MM.1S (cell line): Measurements from ENCODE around the gene ANO2.

Experiments used
- EZH2 ChIP-seq: fragments of 300-600 bp; sonication (generic); optimal IDR thresholded peaks from 2 replicates; pipeline ENCODE3; 2017; ENCODE audit warnings: low read depth, mild to moderate bottlenecking, antibody characterized with exemption, low read length, mixed read lengths
- EZH2phosphoT487 ChIP-seq: fragments of 300-600 bp; sonication (generic); IDR thresholded peaks from 2 replicates; pipeline ENCODE4 v1.6.1; 2018; ENCODE audit warnings: antibody characterized with exemption, low read length
- TF ChIP-seq, protein P1 (sequence below): fragments of 300-600 bp; sonication (generic); IDR thresholded peaks from 2 replicates; pipeline ENCODE4 v1.5.1; 2016; ENCODE audit warnings: antibody characterized with exemption, low read length, mixed read lengths

DNA sequence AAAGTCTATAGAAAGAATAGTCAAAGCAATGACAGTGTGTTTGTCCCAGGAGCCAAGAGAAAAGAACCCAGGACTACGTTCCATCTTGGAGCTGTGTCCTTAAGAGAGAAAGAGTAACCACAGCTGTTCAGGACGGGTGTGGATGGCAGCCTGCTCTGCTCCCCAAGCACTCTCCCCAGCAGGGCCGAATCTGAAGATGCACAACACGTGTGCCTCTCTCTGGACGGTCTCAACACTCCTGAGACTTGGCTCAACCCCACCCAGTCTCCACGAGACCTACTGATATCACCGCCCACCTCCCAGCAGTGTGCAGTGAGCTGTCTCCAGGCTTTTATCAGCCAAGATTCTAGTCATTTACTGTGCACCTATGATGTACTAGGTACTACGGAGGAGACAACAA is 27.3 kb upstream of the ANO2 start:
- TF ChIP-seq EZH2 (no peak), EZH2phosphoT487 (no peak)
- TF ChIP-seq, protein P1, sequence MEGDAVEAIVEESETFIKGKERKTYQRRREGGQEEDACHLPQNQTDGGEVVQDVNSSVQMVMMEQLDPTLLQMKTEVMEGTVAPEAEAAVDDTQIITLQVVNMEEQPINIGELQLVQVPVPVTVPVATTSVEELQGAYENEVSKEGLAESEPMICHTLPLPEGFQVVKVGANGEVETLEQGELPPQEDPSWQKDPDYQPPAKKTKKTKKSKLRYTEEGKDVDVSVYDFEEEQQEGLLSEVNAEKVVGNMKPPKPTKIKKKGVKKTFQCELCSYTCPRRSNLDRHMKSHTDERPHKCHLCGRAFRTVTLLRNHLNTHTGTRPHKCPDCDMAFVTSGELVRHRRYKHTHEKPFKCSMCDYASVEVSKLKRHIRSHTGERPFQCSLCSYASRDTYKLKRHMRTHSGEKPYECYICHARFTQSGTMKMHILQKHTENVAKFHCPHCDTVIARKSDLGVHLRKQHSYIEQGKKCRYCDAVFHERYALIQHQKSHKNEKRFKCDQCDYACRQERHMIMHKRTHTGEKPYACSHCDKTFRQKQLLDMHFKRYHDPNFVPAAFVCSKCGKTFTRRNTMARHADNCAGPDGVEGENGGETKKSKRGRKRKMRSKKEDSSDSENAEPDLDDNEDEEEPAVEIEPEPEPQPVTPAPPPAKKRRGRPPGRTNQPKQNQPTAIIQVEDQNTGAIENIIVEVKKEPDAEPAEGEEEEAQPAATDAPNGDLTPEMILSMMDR, result no peak
